Measurements from ENCODE around the gene FRG2.
"Not testable (repeated sequence)": the region's sequence is repeated elsewhere in the genome, so short reads cannot be mapped to it uniquely, and the experiment has no call there.

GRCh38 chr4:190058997-190059396 lies 31.9 kb upstream of the FRG2 start:
- not testable (repeated sequence) for TF ChIP-seq EZH2 (IDR thresholded peaks at IDR 0.05; ENCODE audit: low read length); CTCF (optimal IDR thresholded peaks at IDR 0.05 in 1 of 3, IDR thresholded peaks at IDR 0.05 in 1 of 3, conservative IDR thresholded peaks at IDR 0.05 in 1 of 3; ENCODE audit: extremely low read depth in 1 of 3, insufficient read depth in 2 of 3, low read length in 3 of 3)
